NCI-H2171 treated with DMSO at 0.1 percent for 48 hours (cell line): Measurements from ENCODE around the gene P3H2.

Source experiments
- DNase-seq: peaks from one replicate; lab custom pipeline; 2025; lab: John Stamatoyannopoulos, UW

P3H2 gene

DNA sequence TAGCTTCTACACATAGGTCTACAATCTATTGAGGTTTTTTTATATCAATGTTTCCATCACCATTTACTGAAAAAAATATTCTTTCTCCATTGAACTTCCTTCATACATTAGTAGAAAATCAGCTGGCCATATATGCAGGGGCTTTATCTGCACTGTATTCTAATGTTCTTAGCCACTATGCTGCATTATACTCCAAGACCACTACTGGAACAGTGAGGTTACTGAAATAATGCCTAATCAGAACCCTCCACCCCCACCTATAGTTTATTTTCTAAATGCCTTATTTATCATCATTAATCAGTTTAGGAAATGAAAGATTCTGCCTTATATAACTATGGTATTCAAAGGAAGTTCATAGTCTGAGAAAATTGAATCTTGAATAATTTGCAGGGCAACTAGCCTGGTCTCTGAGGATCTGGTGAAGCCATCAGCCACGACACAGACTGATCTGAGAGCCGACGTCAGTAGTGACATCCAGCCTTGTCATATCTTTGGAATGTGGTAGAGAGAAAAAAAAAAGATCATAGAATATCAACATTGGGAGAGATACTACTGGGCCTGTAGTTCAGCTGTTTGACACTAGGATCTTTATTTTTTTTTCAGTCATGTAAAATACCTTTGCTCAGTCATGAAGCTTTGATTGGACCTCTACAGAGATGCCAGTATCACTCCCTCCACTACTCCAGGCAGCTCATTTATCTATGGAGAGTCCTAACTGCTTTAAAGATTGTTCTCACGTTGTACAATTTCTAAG is 66.6 kb downstream of the P3H2 start:
- no peak for DNase-seq

DNA sequence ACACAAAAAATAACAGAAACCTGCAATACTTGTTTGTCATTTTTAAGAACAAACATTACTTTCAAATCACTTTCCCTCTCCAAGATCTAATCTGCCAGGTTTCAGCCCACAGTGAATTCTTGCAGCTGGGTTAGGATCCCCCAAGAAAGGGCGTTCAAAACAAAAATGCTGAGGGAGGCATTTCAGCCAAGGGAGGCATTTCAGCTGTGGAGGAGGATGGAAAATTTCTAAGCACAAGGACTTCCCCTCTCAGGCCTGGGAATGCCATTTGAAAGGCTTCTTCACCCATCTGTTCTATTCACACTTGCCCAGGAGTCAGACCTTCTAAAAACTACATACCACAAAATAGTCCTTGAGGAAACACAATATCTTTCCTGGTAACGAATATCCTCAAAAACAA is 69.1 kb downstream of the P3H2 start:
- DNase-seq: peak; percentile 53

GRCh38 chr3:190048932-190049441 is 71.7 kb downstream of the P3H2 start:
- peak; percentile 68 for DNase-seq

DNA sequence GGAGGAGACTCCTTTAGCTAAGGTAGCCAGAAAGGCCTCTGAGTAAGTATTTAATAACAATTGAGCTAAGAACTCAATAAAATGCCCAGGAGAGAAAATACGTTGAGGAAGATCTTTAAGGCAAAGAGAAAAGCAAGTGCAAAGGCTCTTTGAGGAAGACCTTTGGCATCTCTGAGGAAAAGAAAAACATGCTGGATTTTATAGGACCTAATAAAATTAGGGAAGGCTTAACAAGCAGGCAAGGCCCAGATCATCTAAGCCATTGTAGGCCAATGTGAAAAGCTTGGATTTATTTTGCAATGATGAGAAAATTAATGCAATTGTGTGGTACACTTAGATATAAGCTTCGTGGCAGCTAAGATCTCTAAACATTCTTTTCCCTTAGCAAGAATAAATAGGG is 75.7 kb downstream of the P3H2 start:
- no peak for DNase-seq

- DNase-seq: peak; percentile 66
Observed at GRCh38 chr3:190044142-190044541, 76.6 kb downstream of the P3H2 start.

DNA sequence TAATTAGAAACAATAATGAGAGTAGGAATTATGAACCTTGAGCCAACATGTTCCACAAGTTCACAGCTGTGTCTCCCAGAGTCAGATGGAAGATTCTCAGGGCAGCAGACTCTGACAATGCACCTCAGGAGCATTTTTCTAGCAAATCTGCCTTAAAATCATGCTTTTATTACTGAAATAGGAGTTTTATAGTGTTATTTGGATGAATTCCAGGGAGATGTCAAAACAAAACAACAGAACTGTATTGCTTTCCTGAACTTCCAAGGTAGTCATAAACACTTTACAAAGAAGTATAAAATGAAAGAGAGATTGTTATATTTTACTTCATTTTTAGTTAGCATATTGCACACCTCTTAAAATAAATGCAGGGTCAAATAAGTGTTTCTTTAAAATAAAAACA is 77.0 kb downstream of the P3H2 start:
- no peak for DNase-seq

DNA sequence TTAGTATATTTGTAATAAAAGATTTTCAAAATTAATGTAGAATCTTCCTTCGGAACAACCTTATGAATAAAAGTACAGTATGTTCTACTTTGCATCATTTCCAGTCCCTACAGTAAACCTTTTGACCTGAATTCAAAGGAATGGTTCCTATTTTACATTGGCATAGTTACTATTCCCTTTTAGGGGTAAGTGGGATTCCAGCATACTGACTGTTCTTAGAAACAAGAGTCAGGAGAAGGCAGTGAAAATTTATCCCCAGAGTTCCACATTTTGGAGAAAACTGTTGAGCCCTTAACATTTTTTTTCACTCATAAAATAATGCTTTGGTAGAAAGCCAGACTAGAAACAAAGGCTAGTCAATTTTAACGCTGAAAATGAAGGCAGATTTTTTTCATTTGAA is 78.1 kb downstream of the P3H2 start:
- DNase-seq: no peak

DNA sequence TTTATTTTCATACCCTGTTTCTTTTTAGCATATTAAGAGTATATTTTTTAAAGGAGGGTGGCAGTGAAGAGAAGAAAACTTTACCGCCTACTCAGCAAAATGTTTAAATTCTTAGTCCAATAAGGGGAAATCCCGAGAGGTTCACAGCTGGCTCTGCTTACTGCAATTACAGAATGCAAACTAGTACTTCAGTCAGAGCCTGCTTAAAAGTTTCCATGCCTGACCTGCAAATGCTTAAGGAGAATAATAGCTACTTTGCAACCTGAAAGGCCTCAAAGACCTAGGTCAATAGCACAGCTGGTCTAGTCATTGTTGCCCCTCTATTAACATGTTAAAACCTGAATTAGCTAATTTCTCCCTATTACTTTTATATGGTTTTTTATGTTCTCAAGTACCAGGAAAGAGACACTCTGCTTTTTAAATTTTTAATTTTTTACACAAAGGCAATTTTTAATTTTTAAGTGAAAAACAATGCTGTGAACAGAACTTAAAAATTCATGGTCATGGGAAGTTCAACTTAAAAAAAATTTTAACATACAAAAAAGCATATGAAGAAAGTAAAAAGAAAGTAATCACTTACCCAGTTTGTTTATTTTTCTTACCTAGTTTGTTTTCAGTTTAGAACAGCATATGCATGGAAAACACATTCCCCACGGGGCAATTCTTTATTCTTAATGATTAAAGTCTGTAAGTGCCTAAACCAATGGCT is 79.2 kb downstream of the P3H2 start:
- DNase-seq: no peak

GRCh38 chr3:190040145-190040544 is 80.6 kb downstream of the P3H2 start:
- DNase-seq: no peak

DNA sequence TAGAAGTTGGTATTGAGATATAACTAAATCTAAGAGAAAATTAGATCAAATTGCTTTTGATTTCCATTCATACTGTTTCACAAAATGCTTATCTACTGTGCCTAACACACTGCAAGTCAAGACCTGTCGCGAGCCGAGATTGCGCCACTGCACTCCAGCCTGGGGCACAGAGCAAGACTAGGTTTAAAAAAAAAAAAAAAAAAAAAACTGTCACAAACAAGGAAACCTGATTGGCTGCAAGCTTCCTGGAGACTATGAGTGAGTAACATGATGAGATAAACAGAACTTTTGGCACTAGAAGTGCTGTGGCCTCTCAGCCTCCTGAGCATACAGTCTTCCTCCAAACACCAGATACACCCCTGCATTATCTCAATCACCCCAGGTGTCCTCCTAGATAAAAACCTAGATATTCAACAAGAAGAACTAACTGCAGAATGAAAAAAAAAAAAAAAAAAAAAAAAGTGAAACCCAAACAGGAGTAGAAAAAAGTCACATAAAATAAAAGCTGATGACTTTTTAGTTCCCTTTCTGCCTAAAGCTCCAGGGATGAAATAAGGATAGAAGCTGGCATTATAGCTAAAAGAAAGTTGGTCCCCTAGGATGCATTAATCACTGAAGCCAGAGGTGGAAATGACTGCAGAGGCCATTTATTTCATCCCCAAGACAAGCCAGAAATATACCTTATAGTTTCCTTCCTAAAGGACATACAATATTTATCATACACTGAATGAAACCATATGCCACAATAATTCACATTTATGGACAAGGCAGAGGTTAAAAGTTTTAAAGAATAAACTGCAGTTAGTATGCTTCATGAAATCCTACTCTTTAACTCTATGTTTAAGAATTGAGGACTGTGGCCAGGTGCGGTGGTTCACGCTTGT is 82.4 kb downstream of the P3H2 start:
- peak; percentile 92 for DNase-seq

GRCh38 chr3:190036631-190037030 is 84.1 kb downstream of the P3H2 start:
- DNase-seq: no peak

DNA sequence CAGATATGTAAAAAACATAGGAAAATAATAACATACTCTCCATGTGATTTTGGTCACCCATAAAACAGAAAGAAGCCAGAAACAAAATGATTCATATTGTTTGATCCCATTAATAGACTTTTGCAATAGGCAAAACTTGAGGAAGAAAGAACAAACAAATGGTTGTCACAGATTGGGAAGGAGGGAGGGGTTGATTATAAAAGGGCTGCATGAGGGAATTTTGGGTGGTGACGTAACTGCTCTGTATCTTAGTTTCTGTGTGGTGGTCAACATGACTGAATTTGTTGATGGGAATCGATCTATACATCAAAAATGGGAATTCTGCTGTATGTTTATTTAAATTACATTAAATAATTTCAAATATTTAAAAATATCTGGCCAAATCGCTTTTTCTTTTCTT is 86.3 kb downstream of the P3H2 start:
- no peak for DNase-seq

DNA sequence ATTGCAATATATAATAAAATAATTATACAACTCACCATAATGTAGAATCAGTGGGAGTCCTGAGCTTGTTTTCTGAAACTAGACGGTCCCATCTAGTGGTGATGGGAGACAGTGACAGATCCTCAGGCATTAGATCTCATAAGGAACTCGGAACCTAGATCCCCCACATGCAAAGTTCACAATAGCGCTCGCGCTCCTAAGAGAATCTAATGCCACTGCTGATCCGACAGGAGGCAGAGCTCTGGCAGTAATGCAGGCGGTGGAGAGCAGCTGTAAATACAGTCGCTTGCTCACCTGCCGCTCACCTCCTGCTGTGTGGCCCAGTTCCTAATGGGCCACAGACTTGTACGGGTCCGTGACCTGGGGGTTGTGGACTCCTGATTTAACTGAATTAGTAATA is 87.8 kb downstream of the P3H2 start:
- no peak for DNase-seq

- DNase-seq: no peak
Observed at GRCh38 chr3:190031887-190032752, 88.6 kb downstream of the P3H2 start.

DNA sequence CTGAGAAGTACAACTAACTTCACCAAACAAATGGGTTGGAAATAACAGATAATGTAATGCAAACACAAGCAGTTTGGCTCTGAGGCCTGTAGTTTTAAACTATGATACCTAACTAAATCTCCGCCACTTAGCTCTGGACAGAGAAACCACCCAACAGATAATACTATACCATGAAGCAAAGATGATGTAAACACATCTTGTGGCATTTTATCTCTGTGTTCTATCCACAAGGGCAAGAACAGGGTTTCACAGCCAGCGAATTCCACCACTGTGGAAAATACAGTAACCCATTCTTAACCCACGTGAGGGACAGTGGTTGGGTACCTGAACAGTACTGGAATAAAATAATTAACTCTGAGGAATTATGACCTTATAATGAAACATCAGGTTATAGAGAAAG is 93.6 kb downstream of the P3H2 start:
- DNase-seq: no peak

- DNase-seq: no peak
Observed at GRCh38 chr3:190026154-190026553, 94.5 kb downstream of the P3H2 start.

- no peak for DNase-seq
Observed at GRCh38 chr3:190024912-190025311, 95.8 kb downstream of the P3H2 start.

DNA sequence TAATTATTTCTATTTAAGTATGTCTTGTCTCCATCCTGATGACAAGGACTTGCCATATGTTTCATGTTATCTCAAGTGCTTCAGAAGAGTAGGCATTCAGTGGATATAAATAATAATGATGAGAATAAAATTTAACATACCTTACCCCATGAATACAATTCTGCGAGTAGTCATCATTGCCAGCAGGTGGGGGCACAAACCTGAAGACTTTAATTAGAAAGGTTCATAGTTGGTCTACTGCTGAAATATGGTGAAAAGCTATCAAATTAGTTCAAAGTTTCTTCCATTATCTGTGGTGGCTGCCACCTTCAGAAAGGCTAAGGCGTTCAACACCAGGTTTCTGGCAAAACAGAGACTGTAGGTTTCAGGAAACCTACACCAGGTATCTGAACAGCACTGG is 100.9 kb downstream of the P3H2 start:
- DNase-seq: no peak

DNA sequence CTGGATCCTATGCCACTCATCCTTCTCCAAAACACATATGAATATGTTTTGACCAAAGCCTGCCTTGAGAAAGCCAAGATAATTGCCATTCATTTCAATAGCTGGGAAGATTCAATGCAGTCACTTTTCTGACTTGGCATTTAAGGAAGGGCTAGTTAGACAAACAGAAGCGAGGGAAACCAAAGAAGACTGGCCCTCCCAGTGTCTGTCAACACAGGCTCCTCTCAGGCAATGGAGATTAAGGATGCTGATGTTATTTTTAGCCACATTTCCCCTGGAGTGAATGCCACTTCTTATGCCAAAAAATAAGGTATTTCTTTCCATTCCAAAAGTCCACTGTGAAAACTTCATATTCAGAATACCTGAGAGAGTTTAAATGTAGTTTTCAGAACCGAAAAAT is 101.7 kb downstream of the P3H2 start:
- no peak for DNase-seq

DNA sequence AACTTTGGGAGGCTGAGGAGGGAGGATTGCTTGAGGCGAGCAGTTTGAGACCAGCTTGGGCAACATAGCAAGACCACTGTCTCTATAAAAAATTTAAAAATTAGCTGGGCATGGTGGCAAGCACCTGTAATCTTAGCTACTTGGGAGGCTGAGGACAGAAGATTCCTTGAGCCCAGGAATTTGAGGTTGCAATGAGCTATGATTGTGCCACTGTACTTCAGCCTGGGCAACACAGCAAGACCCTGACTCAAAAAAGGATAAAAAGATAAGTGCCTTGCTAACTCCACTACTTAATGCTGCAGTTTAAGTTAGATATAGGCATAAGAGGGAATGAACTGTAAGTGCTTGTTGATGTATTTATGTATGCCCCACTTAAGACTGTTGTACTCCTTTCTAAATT is 102.2 kb downstream of the P3H2 start:
- DNase-seq: no peak

GRCh38 chr3:190017521-190018288 is 103.0 kb downstream of the P3H2 start:
- peak; percentile 37 for DNase-seq
